GM10266 (cell line): ENCODE measurements around the gene RNF10.
"Not testable (repeated sequence)": the region's sequence is repeated elsewhere in the genome, so short reads cannot be mapped to it uniquely, and the experiment has no call there.

ENCODE experiments used
- DNase-seq: peaks from one replicate; pipeline ENCODE4 v3.0.0; 2012; ENCODE audit errors: extremely low spot score
- CTCF ChIP-seq: IDR thresholded peaks from 2 replicates; pipeline ENCODE4 v1.5.1; 2012; ENCODE audit warnings: mild to moderate bottlenecking, low read depth; ENCODE audit not compliant: control insufficient read depth, insufficient read depth; ENCODE audit errors: missing control alignments

The RNF10 gene

DNA sequence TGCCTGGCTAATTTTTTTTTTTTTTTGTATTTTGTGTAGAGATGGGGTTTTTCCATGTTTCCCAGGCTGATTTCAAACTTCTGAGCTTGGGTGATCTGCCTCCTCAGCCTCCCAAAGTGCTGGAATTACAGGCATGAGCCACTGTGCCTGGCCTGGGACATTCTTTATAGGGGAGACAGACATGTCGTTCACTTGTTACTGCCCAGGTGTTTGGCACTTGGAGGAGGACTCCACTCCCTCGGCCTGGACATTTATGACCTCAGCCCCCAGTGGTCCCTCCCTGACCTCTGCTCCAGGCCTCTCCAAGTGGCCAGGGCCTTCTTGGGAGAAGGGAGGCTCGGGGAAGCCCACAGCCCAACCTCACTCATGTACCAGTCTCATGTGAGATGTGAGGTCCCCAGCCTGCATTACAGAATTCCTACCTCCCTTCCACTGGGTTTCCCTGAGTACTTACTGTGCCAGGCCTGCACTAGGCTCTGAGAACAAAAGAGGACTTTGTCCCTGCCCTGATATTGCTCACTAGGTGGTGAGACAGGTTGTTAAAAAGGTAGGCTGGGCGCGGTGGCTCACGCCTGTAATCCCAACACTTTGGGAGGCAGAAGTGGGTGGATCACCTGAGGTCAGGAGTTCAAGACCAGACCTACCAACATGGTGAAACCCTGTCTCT, 56.7 kb downstream of the RNF10 start:
- TF ChIP-seq CTCF = no peak
- no peak for DNase-seq

DNA sequence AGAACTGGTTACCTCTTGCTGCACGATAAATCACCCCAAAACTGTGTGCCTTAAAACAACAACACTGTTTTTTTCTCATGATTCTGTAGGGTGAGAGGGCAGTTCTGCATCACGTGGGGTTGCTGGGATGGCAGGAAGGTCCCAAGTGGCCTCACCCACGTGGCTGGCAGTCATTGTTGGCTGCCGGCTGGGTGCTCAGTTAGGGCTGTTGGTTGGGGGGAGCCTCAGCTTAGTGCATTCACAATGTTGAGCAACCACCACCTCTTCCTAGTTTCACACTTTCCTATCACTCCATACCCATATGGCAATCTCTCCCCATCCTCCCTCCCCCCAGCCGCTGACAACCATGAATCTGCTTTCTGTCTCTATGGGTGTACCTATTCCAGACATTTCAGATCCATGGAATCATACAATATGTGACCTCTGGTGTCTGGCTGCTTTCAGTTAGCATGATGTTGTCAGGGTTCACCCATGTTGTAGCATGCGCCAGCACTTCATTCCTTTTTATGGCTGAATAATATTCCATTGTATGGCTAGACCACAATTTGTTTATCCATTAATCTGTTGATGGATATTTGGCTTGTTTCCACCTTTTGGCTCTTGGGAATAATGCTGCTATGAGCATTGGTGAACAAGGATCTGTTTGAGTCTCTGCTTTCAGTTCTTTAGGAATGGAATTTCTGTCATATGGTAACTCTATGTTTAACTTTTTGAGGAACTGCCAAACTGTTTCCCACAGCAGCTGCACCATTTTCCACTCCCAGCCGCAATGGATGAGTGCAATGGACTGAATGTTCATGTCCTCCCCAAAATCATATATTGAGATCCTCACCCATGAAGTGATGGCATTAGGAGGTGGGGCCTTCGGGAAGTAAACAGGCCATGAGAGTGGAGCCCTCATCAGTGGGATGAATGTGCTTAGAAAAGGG, 58.2 kb downstream of the RNF10 start:
- no peak for DNase-seq
- no peak for TF ChIP-seq CTCF

DNA sequence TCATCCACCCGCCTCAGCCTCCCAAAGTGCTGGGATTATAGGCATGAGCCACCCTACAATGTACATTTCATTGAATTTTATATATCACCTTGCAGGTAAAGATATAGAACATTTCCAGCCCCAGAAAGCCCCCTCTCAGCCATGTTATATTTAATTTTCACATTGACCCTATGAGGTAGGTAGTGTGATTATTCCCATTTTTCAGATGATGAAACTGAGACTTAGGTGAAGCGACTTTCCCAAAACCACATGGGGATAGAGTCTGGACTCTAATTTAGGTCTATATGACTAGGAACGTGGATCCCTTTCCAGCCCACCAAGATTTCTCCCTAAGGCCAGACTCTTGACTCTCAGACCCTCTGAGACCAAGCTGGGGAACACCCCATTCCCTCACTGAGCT, 62.7 kb downstream of the RNF10 start:
- DNase-seq = no peak
- no peak for TF ChIP-seq CTCF

- DNase-seq = no peak
- TF ChIP-seq CTCF = no peak
These were observed 63.7 kb downstream of the RNF10 start for GRCh38 chr12:120597861-120598260.

DNA sequence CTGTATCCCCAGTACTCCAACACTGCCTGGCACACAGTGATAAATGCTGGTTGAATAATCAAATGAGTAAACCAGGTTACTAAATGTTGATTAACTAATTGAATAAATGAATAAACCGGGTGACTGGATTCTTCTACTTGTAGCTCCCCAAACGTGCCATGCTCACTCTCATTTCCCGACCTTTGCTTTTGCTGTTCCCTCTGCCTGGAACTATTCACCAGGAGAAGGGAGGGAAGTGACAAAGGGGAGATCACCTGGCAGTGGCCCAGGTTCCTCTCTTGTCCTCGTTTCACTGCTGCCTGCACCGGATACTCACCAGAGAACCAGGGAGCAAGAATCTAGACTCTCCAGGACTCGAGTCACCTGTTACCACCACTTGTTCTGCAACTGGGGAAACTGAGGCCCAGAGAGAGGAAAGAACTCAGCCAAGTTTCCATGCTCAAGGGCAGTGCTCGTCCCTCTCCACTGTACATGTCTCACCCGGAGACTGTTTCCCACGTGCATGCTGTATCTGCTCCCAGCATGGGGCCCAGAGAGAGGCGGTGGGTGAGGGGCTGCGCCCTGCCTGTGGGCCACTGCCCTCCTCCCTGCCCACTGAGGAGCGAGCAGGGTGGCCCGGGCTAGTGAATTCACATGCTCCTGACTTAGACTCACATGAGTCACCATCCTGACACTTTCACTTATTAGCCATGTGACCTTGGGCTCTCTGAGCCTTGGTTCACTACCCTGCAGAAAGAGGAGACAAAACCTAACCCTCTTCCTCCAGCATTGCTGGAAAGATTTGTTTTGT, 64.7 kb downstream of the RNF10 start:
- TF ChIP-seq CTCF = no peak
- DNase-seq = no peak

GRCh38 chr12:120599672-120600552, 65.8 kb downstream of the RNF10 start:
- DNase-seq = no peak
- TF ChIP-seq CTCF = no peak

DNA sequence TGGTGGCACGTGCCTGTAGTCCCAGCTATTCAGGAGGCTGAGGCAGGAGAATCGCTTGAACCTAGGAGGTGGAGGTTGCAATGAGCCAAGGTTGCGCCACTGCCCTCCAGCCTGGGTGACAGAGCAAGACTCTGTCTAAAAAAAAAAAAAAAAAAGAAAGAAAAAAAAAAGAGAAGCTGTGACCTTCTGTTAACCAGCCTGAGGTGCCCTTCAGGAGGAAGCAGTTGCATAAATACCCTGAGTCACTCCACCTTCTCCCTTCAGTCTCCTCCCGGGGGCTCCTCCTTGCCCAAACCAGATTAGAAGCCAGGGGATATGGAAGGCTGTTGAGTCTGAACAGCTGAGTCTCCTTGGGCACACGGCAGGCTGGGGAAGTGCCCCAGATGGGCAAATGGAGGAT, 68.3 kb downstream of the RNF10 start:
- DNase-seq = not testable (repeated sequence)
